Measurements from ENCODE around the gene ARF3. TPM values are rescaled to one million over a fixed set of nuclear protein-coding genes. Genes with fewer than 3 reads are reported as not detected.

Gene ARF3
- total and polyA plus RNA-seq, 2 of the 13 experiments (the other 11 are each of a cell fraction or from before 2014, with no cell fraction given) = 53.8 to 57.9 TPM

GRCh38 chr12:48958049-48958388 lies 732 bp upstream of the ARF3 start (continued):
- TF ChIP-seq ZNF580 (CRISPR knock-in tag; IDR thresholded peaks at IDR 0.05; ENCODE audit: borderline replicate concordance, low read depth) (no peak), CC2D1A (CRISPR knock-in tag; IDR thresholded peaks at IDR 0.05) (no peak), PRMT3 (CRISPR knock-in tag; IDR thresholded peaks at IDR 0.05; ENCODE audit: borderline replicate concordance, low read depth) (no peak), SIX4 (CRISPR knock-in tag; IDR thresholded peaks at IDR 0.05) (no peak), RBAK (CRISPR knock-in tag; IDR thresholded peaks at IDR 0.05) (no peak), POLR2AphosphoS2 (IDR thresholded peaks at IDR 0.05; ENCODE audit: low read depth, low read length) (no peak)
- TF ChIP-seq, protein P1, sequence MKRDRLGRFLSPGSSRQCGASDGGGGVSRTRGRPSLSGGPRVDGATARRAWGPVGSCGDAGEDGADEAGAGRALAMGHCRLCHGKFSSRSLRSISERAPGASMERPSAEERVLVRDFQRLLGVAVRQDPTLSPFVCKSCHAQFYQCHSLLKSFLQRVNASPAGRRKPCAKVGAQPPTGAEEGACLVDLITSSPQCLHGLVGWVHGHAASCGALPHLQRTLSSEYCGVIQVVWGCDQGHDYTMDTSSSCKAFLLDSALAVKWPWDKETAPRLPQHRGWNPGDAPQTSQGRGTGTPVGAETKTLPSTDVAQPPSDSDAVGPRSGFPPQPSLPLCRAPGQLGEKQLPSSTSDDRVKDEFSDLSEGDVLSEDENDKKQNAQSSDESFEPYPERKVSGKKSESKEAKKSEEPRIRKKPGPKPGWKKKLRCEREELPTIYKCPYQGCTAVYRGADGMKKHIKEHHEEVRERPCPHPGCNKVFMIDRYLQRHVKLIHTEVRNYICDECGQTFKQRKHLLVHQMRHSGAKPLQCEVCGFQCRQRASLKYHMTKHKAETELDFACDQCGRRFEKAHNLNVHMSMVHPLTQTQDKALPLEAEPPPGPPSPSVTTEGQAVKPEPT (CRISPR knock-in tag; IDR thresholded peaks at IDR 0.05; ENCODE audit: low read depth) = no peak

DNA sequence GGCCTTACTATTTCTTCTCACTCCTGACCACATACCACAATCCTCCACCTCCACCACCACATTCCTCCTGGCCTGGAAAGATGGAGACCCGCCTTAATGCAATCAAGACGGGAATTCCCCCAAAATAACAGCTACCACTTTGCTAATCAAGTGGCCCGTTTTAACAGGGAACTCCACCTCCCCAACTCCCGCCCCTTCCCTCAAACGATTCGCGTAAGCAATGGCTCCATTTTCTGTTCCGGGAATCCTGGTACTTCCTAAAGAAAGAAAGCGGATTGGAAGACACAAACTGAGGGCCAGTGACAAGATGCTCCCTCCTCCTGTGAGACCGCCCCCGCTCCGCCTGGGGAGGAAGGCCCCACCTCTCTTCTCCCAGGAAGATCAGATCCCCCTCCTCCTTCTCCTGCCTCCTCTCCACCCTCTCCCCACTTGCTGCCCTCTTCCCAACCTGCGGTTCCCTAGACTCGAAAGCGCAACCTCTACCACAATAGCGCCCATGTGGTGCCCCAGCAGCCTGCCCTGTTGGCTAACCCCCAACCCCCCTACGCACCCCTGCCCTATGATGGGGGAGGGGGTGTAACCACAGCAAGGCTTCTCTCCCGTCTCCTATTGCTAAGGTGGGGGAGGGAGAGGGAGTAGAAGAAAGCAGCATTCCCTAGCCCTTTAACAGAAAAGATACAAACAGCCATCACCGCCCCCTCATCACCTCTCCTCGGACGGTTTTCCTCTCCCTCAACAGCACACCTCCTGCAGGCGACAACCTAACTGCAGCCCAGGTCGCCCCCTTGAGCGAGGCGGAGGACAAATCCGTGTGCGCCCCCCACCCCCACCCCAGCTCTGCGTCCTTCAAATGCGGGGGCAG lies 777 bp downstream of the ARF3 start:
- H3K79me2 ChIP-seq (ENCODE audit: insufficient read depth, low read length) = peaks cover 43% of the 10 kb centered on the region
- peaks cover 32% of the 10 kb centered on the region for H3K4me1 ChIP-seq (ENCODE audit: insufficient read depth, low read length)
- intact Hi-C loops (cut with micrococcal nuclease; ENCODE audit: unreplicated experiment) (loop anchor here (5.0 kb wide), 1 partner anchor 1976 kb away; no protein-coding TSS in a partner anchor), in situ Hi-C loops (cut with HindIII; ENCODE audit: extremely low pct_ligation_motif_present, low pct_unique_long_range_greater_than_20kb) (no loop called here)
- no peak overlapping the region for H2AFZ ChIP-seq (ENCODE audit: low read length)
- H3K36me3 ChIP-seq (replicated peaks in 1 of 2; ENCODE audit: control insufficient read depth in 1 of 2, insufficient read depth in 2 of 2, low read length in 2 of 2) = peaks cover 0 to 18% of the 10 kb centered on the region in 2 experiments; a peak in 2 of 5 replicates
- peak overlapping the region; percentile 66 for H3K27ac ChIP-seq (ENCODE audit: extremely low read length, insufficient read depth, low read length)
- CTCF ChIA-PET (ENCODE audit: low intra/inter-chr PET ratio, low total read pairs) = no interaction called here
- peaks cover 6% of the 10 kb centered on the region; the same call in 1 of the 2 replicates for H4K20me1 ChIP-seq (ENCODE audit: insufficient read depth, low read length)
- H3K4me3 ChIP-seq (replicated peaks in 1 of 3; ENCODE audit: insufficient read depth in 1 of 3, low read depth in 2 of 3, low read length in 3 of 3) = peak overlapping the region; percentile 85 to 98 (median 96)
- BruUV-seq (replicated peaks) = no TSS peak
- ATAC-seq (peak; percentile 72), DNase-seq (ENCODE audit: low spot score) (peak; percentile 68), FAIRE-seq (peak; percentile 86)
- peak overlapping the region; percentile 89 for H3K4me2 ChIP-seq (ENCODE audit: low read depth, low read length)
- POLR2A ChIA-PET = interaction anchor here (0.9 to 1.4 kb wide), 11 partner anchors 8 to 167 kb away, joined by 3 to 9 read pairs (median 5); partner anchors contain the start of genes ADCY6, DDN, DDX23 and FKBP11
- H3K9me3 ChIP-seq (ENCODE audit: low read length) = no peaks in the 10 kb centered on the region
- WGBS (ENCODE audit: low lambda C conversion rate) = 5% methylated on average over 27 of the region's 29 CpGs
- no peaks in the 10 kb centered on the region for H3K27me3 ChIP-seq (ENCODE audit: control insufficient read depth in 1 of 2, insufficient read depth in 2 of 2, low read length in 2 of 2)
- peak overlapping the region; percentile 80 for H3K9ac ChIP-seq (ENCODE audit: insufficient read depth, low read depth, low read length)
- peak; percentile 8; the same call in 1 of the 2 replicates for TF ChIP-seq KMT2A (CRISPR knock-in tag; IDR thresholded peaks at IDR 0.05)
- TF ChIP-seq ZNF614 (CRISPR knock-in tag; IDR thresholded peaks at IDR 0.05; ENCODE audit: borderline replicate concordance) = no peak
- TF ChIP-seq GABPA (IDR thresholded peaks at IDR 0.05; ENCODE audit: low read depth, low read length) = no peak
- peak; percentile 26; the same call in 1 of the 2 replicates for TF ChIP-seq GABPA (CRISPR knock-in tag; IDR thresholded peaks at IDR 0.05; ENCODE audit: low read depth)
- no peak for TF ChIP-seq SOX6 (IDR thresholded peaks at IDR 0.05)
- peak; percentile 19 for TF ChIP-seq SOX6 (CRISPR knock-in tag; IDR thresholded peaks at IDR 0.05)
- TF ChIP-seq ELF4 (CRISPR knock-in tag; IDR thresholded peaks at IDR 0.05; ENCODE audit: borderline replicate concordance) = peak; percentile 58; the same call in 1 of the 2 replicates
- TF ChIP-seq HIVEP1 (CRISPR knock-in tag; IDR thresholded peaks at IDR 0.05) = 0 out of 2 replicates have a peak, but pooled peaks have one; percentile 1
- TF ChIP-seq NFYB (CRISPR knock-in tag; IDR thresholded peaks at IDR 0.05) = peak; percentile 47
- TF ChIP-seq ZNF329 (CRISPR knock-in tag; IDR thresholded peaks at IDR 0.05; ENCODE audit: low read depth) = 0 out of 2 replicates have a peak, but pooled peaks have one; percentile 21
- 0 out of 2 replicates have a peak, but pooled peaks have one; percentile 37 for TF ChIP-seq ZNF674 (CRISPR knock-in tag; IDR thresholded peaks at IDR 0.05; ENCODE audit: low read depth)
- TF ChIP-seq PRPF4 (IDR thresholded peaks at IDR 0.05; ENCODE audit: low read depth, low read length, poor library complexity, severe bottlenecking) = no peak
- peak; percentile 46 for TF ChIP-seq PCBP2 (optimal IDR thresholded peaks at IDR 0.05; ENCODE audit: low read depth, low read length, poor library complexity, severe bottlenecking)
- 0 out of 2 replicates have a peak, but pooled peaks have one; percentile 5 for TF ChIP-seq ZNF616 (CRISPR knock-in tag; IDR thresholded peaks at IDR 0.05; ENCODE audit: low read depth)
- 0 out of 2 replicates have a peak, but pooled peaks have one; percentile 31 for TF ChIP-seq NFYC (CRISPR knock-in tag; IDR thresholded peaks at IDR 0.05)

Data from HepG2 (cell line).